ENCODE data around the gene ITPR1. TPM values are rescaled to one million over a fixed set of nuclear protein-coding genes. Genes with fewer than 3 reads are reported as not detected.

The ITPR1 gene
- polyA plus RNA-seq, 1 donor from 2014 or later = 2.1 TPM

DNA sequence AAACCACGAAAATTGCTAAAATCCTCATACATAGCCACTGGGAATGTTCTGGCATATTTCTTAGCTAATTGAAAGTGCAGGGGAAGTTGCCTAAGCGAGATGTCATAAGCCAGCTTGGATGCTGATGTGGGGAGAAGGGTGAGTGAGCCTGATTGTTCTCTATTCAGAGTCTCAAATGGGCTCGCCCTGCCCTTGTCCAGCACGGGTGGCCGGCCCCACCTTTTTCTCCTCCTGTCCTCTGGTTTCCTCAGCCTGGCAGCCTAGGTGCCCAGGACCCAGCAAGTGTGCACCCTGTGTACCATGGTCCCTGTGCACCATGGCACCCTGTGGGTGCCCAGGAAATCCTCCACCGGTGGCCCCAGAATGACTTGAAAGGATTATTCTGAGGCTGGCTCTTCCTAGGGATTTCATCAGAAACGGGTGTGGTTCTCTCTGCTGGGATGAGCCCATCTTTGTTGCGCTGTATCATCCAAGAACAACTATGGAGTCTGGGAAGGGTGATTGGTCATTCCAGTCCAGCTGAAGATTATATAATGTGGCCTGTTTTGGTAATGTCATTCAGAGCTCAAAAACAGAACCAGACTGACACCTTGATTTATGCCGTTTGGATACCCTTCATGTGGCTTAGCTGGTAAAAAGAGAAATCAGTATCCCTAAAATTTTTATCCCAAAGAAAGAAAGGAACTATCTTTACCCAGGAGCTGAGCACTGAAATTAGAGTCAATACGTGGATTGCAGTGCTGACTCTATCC is 335.3 kb downstream of the ITPR1 start:
- H3F3A ChIP-seq (ENCODE audit: insufficient read depth, low read length, poor library complexity, severe bottlenecking) = no peaks in the 10 kb centered on the region
- no peaks in the 10 kb centered on the region for H4K20me1 ChIP-seq (ENCODE audit: insufficient read depth)
- H3K4me3 ChIP-seq (ENCODE audit: low read length) = no peak overlapping the region
- TF ChIP-seq EP300 (conservative IDR thresholded peaks at IDR 0.05; ENCODE audit: poor library complexity, severe bottlenecking) (no peak), TAF1 (IDR thresholded peaks at IDR 0.05; ENCODE audit: low read depth) (no peak), POLR2AphosphoS5 (IDR thresholded peaks at IDR 0.05) (no peak), SMC3 (conservative IDR thresholded peaks at IDR 0.05; ENCODE audit: poor library complexity) (no peak), RAD21 (conservative IDR thresholded peaks at IDR 0.05) (no peak), MXI1 (conservative IDR thresholded peaks at IDR 0.05; ENCODE audit: poor library complexity, severe bottlenecking) (no peak), EZH2 (IDR thresholded peaks at IDR 0.05; ENCODE audit: borderline replicate concordance, insufficient read depth, low read length, poor library complexity, severe bottlenecking) (no peak)
- TF ChIP-seq, protein P1, sequence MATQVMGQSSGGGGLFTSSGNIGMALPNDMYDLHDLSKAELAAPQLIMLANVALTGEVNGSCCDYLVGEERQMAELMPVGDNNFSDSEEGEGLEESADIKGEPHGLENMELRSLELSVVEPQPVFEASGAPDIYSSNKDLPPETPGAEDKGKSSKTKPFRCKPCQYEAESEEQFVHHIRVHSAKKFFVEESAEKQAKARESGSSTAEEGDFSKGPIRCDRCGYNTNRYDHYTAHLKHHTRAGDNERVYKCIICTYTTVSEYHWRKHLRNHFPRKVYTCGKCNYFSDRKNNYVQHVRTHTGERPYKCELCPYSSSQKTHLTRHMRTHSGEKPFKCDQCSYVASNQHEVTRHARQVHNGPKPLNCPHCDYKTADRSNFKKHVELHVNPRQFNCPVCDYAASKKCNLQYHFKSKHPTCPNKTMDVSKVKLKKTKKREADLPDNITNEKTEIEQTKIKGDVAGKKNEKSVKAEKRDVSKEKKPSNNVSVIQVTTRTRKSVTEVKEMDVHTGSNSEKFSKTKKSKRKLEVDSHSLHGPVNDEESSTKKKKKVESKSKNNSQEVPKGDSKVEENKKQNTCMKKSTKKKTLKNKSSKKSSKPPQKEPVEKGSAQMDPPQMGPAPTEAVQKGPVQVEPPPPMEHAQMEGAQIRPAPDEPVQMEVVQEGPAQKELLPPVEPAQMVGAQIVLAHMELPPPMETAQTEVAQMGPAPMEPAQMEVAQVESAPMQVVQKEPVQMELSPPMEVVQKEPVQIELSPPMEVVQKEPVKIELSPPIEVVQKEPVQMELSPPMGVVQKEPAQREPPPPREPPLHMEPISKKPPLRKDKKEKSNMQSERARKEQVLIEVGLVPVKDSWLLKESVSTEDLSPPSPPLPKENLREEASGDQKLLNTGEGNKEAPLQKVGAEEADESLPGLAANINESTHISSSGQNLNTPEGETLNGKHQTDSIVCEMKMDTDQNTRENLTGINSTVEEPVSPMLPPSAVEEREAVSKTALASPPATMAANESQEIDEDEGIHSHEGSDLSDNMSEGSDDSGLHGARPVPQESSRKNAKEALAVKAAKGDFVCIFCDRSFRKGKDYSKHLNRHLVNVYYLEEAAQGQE (IDR thresholded peaks at IDR 0.05; ENCODE audit: borderline replicate concordance) = no peak
- TF ChIP-seq, protein P2, sequence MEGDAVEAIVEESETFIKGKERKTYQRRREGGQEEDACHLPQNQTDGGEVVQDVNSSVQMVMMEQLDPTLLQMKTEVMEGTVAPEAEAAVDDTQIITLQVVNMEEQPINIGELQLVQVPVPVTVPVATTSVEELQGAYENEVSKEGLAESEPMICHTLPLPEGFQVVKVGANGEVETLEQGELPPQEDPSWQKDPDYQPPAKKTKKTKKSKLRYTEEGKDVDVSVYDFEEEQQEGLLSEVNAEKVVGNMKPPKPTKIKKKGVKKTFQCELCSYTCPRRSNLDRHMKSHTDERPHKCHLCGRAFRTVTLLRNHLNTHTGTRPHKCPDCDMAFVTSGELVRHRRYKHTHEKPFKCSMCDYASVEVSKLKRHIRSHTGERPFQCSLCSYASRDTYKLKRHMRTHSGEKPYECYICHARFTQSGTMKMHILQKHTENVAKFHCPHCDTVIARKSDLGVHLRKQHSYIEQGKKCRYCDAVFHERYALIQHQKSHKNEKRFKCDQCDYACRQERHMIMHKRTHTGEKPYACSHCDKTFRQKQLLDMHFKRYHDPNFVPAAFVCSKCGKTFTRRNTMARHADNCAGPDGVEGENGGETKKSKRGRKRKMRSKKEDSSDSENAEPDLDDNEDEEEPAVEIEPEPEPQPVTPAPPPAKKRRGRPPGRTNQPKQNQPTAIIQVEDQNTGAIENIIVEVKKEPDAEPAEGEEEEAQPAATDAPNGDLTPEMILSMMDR (IDR thresholded peaks at IDR 0.05; ENCODE audit: poor library complexity, severe bottlenecking) = no peak
- no peak overlapping the region for H3K27ac ChIP-seq (ENCODE audit: low read length)
- H3K79me2 ChIP-seq (replicated peaks; ENCODE audit: insufficient read depth, low read length) = no peaks in the 10 kb centered on the region
- no peaks in the 10 kb centered on the region for H3K9me2 ChIP-seq (ENCODE audit: insufficient read depth, low read length)
- no peaks in the 10 kb centered on the region for H3K36me3 ChIP-seq (ENCODE audit: insufficient read depth, low read length)
- no peaks in the 10 kb centered on the region for H3K9me3 ChIP-seq (ENCODE audit: low read length)
- no peaks in the 10 kb centered on the region for H3K27me3 ChIP-seq (ENCODE audit: insufficient read depth, low read depth, low read length)
- H3K9ac ChIP-seq (ENCODE audit: low read length) = no peak overlapping the region
- no peak overlapping the region for H2AFZ ChIP-seq (ENCODE audit: low read depth, low read length)
- H3K4me2 ChIP-seq (ENCODE audit: low read length) = no peak overlapping the region

DNA sequence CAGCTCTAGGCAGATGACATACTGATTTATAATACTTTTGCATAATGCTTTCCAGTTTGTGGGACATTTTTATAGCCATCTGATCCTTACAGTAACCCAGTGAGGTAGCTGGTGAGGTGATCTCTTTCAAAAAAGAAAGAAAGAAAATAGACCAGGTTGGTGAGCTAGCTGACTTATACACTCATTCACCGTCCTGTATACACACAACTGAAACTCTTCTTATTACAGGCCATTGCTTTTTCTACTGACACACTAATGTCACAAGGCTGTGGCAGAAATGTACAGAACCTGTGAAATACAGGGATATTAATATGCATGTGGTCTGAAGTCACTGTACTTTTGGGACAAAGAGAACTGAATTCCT is 335.9 kb downstream of the ITPR1 start:
- TF ChIP-seq EZH2 (IDR thresholded peaks at IDR 0.05; ENCODE audit: borderline replicate concordance, insufficient read depth, low read length, poor library complexity, severe bottlenecking) = no peak
- no peak for TF ChIP-seq TAF1 (IDR thresholded peaks at IDR 0.05; ENCODE audit: low read depth)
- no peak for TF ChIP-seq POLR2AphosphoS5 (IDR thresholded peaks at IDR 0.05)
- no peak for TF ChIP-seq SMC3 (conservative IDR thresholded peaks at IDR 0.05; ENCODE audit: poor library complexity)
- TF ChIP-seq, protein P2 (IDR thresholded peaks at IDR 0.05; ENCODE audit: poor library complexity, severe bottlenecking) = no peak
- TF ChIP-seq, protein P1 (IDR thresholded peaks at IDR 0.05; ENCODE audit: borderline replicate concordance) = no peak
- no peak for TF ChIP-seq MXI1 (conservative IDR thresholded peaks at IDR 0.05; ENCODE audit: poor library complexity, severe bottlenecking)
- TF ChIP-seq EP300 (conservative IDR thresholded peaks at IDR 0.05; ENCODE audit: poor library complexity, severe bottlenecking) = no peak
- no peak for TF ChIP-seq RAD21 (conservative IDR thresholded peaks at IDR 0.05)
- H3K9me3 ChIP-seq (ENCODE audit: low read length) = no peaks in the 10 kb centered on the region
- H3K27ac ChIP-seq (ENCODE audit: low read length) = no peak overlapping the region
- H3F3A ChIP-seq (ENCODE audit: insufficient read depth, low read length, poor library complexity, severe bottlenecking) = no peaks in the 10 kb centered on the region
- H3K9me2 ChIP-seq (ENCODE audit: insufficient read depth, low read length) = no peaks in the 10 kb centered on the region
- no peak overlapping the region for H3K4me2 ChIP-seq (ENCODE audit: low read length)
- H3K9ac ChIP-seq (ENCODE audit: low read length) = no peak overlapping the region
- no peak overlapping the region for H3K4me3 ChIP-seq (ENCODE audit: low read length)
- no peaks in the 10 kb centered on the region for H4K20me1 ChIP-seq (ENCODE audit: insufficient read depth)
- no peaks in the 10 kb centered on the region for H3K79me2 ChIP-seq (replicated peaks; ENCODE audit: insufficient read depth, low read length)
- no peaks in the 10 kb centered on the region for H3K27me3 ChIP-seq (ENCODE audit: insufficient read depth, low read depth, low read length)
- H3K36me3 ChIP-seq (ENCODE audit: insufficient read depth, low read length) = no peaks in the 10 kb centered on the region
- H2AFZ ChIP-seq (ENCODE audit: low read depth, low read length) = no peak overlapping the region

All from neural cell (in vitro differentiated cells).